Coronary artery (tissue), 2 donors: ENCODE data around the gene UGT1A5.

Experiments used
- DNase-seq: peaks from one replicate; pipeline ENCODE4 v3.0.0-alpha.2; 2017; ENCODE audit warnings: low spot score
- H3K27ac ChIP-seq, 2 donors: fragments of 200-600 bp; sonication (generic); one replicate each; pipeline ENCODE4 v1.5.1; 2016 to 2019
- H3K4me3 ChIP-seq: fragments of 200-600 bp; sonication (generic); 2 replicates; pipeline ENCODE4 v1.5.1; 2016; ENCODE audit warnings: mild to moderate bottlenecking, moderate library complexity
- TF ChIP-seq, protein P1 (sequence below): fragments of 200-600 bp; sonication (generic); IDR thresholded peaks from one replicate; pipeline ENCODE4 v1.5.1; 2019; ENCODE audit warnings: antibody characterized with exemption

UGT1A5 gene

DNA sequence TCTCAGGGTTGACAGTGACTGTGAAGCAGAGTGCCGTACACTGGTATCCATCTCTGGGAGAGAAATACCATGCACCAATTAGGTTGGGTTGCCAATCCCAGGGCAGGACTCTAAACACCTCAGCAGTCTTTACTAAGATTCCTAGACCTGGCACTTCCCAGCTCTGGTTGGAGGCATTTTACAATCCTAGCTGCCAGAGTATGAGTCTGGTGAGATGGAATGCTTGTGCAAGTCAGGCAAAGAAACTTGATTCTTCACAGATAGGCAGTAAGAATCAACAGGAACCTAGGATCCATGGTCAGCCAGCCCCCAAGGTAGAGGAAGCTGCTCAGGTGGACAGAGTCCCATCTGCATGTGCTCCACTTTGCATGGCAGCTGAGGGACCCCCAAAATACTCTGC, 6.0 kb upstream of the UGT1A5 start:
- TF ChIP-seq, protein P1, sequence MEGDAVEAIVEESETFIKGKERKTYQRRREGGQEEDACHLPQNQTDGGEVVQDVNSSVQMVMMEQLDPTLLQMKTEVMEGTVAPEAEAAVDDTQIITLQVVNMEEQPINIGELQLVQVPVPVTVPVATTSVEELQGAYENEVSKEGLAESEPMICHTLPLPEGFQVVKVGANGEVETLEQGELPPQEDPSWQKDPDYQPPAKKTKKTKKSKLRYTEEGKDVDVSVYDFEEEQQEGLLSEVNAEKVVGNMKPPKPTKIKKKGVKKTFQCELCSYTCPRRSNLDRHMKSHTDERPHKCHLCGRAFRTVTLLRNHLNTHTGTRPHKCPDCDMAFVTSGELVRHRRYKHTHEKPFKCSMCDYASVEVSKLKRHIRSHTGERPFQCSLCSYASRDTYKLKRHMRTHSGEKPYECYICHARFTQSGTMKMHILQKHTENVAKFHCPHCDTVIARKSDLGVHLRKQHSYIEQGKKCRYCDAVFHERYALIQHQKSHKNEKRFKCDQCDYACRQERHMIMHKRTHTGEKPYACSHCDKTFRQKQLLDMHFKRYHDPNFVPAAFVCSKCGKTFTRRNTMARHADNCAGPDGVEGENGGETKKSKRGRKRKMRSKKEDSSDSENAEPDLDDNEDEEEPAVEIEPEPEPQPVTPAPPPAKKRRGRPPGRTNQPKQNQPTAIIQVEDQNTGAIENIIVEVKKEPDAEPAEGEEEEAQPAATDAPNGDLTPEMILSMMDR: no peak
- Histone ChIP-seq H3K27ac (no peak overlapping the region), H3K4me3 (no peak overlapping the region)
- DNase-seq: no peak

DNA sequence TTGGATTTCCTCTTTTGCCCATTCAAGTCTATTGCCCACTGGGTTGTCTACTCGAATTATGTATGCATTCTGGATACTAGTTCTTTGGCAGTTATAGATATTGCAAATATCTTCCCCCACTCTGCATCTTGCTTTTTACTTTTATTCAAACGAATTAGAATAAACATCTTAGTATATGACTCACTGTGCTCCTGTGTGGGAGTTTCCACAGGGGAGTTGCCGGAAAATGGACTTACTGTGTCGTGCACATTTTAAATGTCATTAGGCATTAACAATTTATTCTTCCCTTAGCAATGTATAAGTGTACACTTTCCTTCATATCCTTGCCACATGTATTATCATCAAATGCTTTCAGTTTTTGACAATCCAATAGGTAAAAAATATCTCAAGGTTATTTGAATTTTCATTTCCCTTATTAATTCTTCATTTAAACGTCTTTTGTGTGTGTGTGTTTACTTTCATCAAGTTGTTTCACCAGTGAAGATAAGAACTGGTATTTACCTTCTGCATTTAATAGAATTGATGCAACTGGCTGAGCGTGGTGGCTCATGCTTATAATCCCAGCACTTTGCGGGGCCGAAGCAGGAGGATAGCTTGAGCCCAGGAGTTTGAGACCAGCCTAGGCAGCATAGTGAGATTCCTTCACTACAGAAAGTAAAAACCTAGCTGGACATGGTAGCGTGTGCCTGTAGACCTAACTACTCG, 4.6 kb upstream of the UGT1A5 start:
- Histone ChIP-seq H3K27ac (no peak overlapping the region), H3K4me3 (no peak overlapping the region)
- no peak for DNase-seq
- TF ChIP-seq, protein P1: no peak

DNA sequence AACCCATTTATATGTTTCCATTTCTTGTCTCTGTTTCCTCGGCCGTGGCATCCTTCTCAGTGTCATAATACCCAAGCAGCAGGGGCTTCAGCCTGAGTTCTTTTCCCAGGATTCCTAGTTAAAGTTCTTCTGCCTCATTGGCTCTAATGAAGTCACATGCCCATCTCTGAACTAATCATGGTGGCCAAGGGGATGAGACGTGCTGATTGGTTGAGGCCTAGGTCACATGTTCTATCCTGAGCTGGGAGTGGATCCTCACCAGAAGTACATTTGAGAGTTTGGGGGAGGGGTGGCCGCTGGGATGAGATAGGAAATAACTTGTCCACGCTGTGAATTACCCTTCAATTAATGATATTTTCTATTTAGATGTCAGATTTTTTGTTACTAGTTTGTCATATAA, 3.8 kb upstream of the UGT1A5 start:
- no peak overlapping the region for H3K27ac ChIP-seq
- TF ChIP-seq, protein P1: no peak
- H3K4me3 ChIP-seq: no peak overlapping the region
- DNase-seq: no peak

DNA sequence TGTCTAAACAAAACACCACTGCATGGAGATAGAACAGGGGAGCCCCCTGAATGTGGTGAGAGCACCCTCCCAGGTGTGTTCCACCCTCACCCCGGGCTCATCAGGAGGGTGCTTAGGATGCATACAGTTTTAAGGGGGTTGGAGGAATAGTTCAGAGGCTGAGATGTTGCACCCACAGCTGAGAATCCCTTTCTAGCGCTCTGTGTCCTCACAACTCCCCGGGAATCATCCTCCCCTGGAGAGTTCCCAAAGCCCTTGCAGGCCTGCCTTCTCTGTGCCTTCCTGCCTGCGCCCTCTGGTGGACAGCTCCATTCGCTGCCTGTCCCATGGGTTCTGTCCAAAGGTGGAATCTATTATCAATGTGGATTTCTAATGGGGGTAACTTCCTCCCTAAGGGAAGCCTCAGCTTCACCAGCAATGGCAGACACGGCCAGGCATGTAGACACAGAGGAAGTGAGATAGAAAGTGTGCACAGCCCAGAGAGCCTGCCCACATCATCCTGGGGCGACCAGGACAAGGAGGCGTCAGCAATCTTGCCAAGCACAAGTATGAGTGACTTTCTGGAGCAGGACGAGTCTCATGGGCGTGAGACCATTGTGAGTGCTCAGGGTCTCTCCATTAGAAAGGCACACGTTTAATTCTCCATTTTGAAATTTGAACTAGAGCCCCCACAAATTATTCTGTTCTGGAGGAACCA, 1.2 kb upstream of the UGT1A5 start:
- H3K27ac ChIP-seq: no peak overlapping the region
- TF ChIP-seq, protein P1: peak; percentile 58
- DNase-seq: no peak
- no peak overlapping the region for H3K4me3 ChIP-seq

DNA sequence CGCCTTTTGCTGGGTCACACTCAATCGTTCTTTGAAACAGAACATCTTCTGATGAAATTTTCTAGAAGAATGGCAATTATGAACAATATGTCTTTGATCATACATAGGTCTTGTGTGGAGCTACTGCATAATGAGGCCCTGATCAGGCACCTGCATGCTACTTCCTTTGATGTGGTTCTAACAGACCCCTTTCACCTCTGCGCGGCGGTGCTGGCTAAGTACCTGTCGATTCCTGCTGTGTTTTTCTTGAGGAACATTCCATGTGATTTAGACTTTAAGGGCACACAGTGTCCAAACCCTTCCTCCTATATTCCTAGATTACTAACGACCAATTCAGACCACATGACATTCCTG, 532 bp downstream of the UGT1A5 start:
- no peak overlapping the region for H3K27ac ChIP-seq
- H3K4me3 ChIP-seq: no peak overlapping the region
- DNase-seq: no peak
- TF ChIP-seq, protein P1: no peak

DNA sequence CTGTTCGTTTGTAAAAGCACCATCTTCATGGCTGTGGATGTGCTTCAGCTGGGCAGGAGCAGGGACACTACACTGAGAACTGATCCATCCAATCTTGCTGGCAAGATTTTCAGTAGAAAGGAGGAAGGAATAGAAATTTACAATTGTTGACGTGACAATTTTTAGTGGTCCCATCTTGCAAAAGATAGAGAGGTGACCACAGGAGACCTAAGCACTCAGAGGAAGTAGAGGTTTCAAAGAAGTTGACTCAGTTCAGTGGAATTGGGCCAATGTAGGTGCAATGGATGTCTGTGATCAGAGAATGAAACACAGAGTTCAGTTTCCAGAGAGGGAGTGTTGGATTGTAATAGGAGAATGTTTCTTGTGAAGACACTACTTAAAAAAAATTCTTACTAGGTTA, 1.4 kb downstream of the UGT1A5 start:
- TF ChIP-seq, protein P1: no peak
- H3K27ac ChIP-seq: no peak overlapping the region
- H3K4me3 ChIP-seq: no peak overlapping the region
- no peak for DNase-seq

DNA sequence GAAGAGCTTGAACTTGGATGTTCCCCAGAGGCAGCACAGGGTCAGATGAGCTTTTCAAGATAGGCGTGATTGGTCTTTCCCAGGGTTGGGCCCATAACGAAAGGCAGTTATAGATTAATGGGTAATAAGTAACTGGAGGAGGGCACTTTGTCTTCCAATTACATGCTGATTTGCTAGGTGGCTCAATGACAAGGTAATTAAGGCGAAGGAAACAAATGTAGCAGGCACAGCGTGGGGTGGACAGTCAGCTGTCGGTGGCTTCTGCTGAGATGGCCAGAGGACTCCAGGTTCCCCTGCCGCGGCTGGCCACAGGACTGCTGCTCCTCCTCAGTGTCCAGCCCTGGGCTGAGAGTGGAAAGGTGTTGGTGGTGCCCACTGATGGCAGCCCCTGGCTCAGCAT, 5.8 kb downstream of the UGT1A5 start, which contains the start of gene UGT1A4:
TSS of gene UGT1A4 (plus strand) at position 185 of the 400 bp plus-strand sequence. CDS start at position 270, 85 bp downstream.
- H3K4me3 ChIP-seq: no peak within 1 kb of the TSS
- no peak within 1 kb of the TSS for H3K27ac ChIP-seq
- DNase-seq: no peak
- TF ChIP-seq, protein P1: no peak
